HEK293 (cell line): ENCODE results near the gene STARD3.

ENCODE experiments used
- GLI2 ChIP-seq: fragments of 450-650 bp; formaldehyde crosslinking; IDR thresholded peaks from 2 replicates; pipeline ENCODE4; 2017; ENCODE audit warnings: missing biosample characterization, missing genetic modification characterization, low read depth, borderline replicate concordance
- GLIS1 ChIP-seq: fragments of 450-650 bp; formaldehyde crosslinking; IDR thresholded peaks from 2 replicates; pipeline ENCODE4 v1.5.1; 2016; ENCODE audit warnings: missing biosample characterization, missing genetic modification characterization
- IKZF3 ChIP-seq: fragments of 450-650 bp; IDR thresholded peaks from 2 replicates; pipeline ENCODE4 v1.5.0; 2018; ENCODE audit warnings: missing biosample characterization, mild to moderate bottlenecking, missing genetic modification characterization, moderate library complexity
- ZBTB21 ChIP-seq: fragments of 450-650 bp; formaldehyde crosslinking; IDR thresholded peaks from 2 replicates; pipeline ENCODE4 v1.5.1; 2017; ENCODE audit warnings: missing biosample characterization, missing genetic modification characterization
- ZFP3 ChIP-seq: fragments of 450-650 bp; formaldehyde crosslinking; IDR thresholded peaks from 2 replicates; pipeline ENCODE4 v1.5.1; 2016; ENCODE audit warnings: low read depth, missing biosample characterization, missing genetic modification characterization
- ZNF10 ChIP-seq: fragments of 450-650 bp; formaldehyde crosslinking; IDR thresholded peaks from 2 replicates; pipeline ENCODE4 v1.5.1; 2017; ENCODE audit warnings: missing biosample characterization, missing genetic modification characterization
- ZNF211 ChIP-seq: fragments of 450-650 bp; formaldehyde crosslinking; IDR thresholded peaks from 2 replicates; pipeline ENCODE4 v1.5.1; 2016; ENCODE audit warnings: low read depth, missing biosample characterization, missing genetic modification characterization
- ZNF354C ChIP-seq: fragments of 450-650 bp; formaldehyde crosslinking; IDR thresholded peaks from 2 replicates; pipeline ENCODE4 v1.5.1; 2016; ENCODE audit warnings: missing biosample characterization, missing genetic modification characterization, low read depth, borderline replicate concordance
- ZNF423 ChIP-seq: fragments of 450-650 bp; formaldehyde crosslinking; IDR thresholded peaks from 2 replicates; pipeline ENCODE4 v1.5.1; 2016; ENCODE audit warnings: missing biosample characterization, missing genetic modification characterization
- ZNF529 ChIP-seq: fragments of 450-650 bp; formaldehyde crosslinking; IDR thresholded peaks from 2 replicates; pipeline ENCODE4 v1.5.1; 2017; ENCODE audit warnings: missing genetic modification characterization, missing biosample characterization; ENCODE audit not compliant: insufficient replicate concordance
- ZNF530 ChIP-seq: fragments of 450-650 bp; formaldehyde crosslinking; IDR thresholded peaks from 2 replicates; pipeline ENCODE4 v1.5.1; 2016; ENCODE audit warnings: low read depth, missing biosample characterization, missing genetic modification characterization
- ZNF555 ChIP-seq: fragments of 450-650 bp; formaldehyde crosslinking; conservative IDR thresholded peaks from 2 replicates; pipeline ENCODE4 v1.5.1; 2017; ENCODE audit warnings: missing biosample characterization, mild to moderate bottlenecking, missing genetic modification characterization, inconsistent platforms
- ZNF658 ChIP-seq: fragments of 450-650 bp; formaldehyde crosslinking; IDR thresholded peaks from 2 replicates; pipeline ENCODE4; 2016; ENCODE audit warnings: missing biosample characterization, missing genetic modification characterization
- ZNF701 ChIP-seq: fragments of 450-650 bp; formaldehyde crosslinking; IDR thresholded peaks from 2 replicates; pipeline ENCODE4 v1.5.1; 2016; ENCODE audit warnings: missing biosample characterization, missing genetic modification characterization
- ZNF792 ChIP-seq: fragments of 450-650 bp; formaldehyde crosslinking; IDR thresholded peaks from 2 replicates; pipeline ENCODE4 v1.5.1; 2016; ENCODE audit warnings: missing biosample characterization, missing genetic modification characterization
- ZNF830 ChIP-seq: fragments of 450-650 bp; IDR thresholded peaks from 2 replicates; pipeline ENCODE4 v1.5.0; 2018; ENCODE audit warnings: missing biosample characterization, missing genetic modification characterization, low read depth, mild to moderate bottlenecking, moderate library complexity
- ZSCAN16 ChIP-seq: fragments of 450-650 bp; formaldehyde crosslinking; IDR thresholded peaks from 2 replicates; pipeline ENCODE4 v1.5.1; 2016; ENCODE audit warnings: missing biosample characterization, missing genetic modification characterization
- ZSCAN30 ChIP-seq: fragments of 450-650 bp; IDR thresholded peaks from 2 replicates; pipeline ENCODE4 v1.5.1; 2018; ENCODE audit warnings: missing biosample characterization, mild to moderate bottlenecking, missing genetic modification characterization, moderate library complexity
- TF ChIP-seq, protein P1 (sequence below): fragments of 450-650 bp; IDR thresholded peaks from 2 replicates; pipeline ENCODE4 v1.5.1; 2018; ENCODE audit warnings: missing biosample characterization, mild to moderate bottlenecking, missing genetic modification characterization
- TF ChIP-seq, protein P2 (sequence below): fragments of 450-650 bp; formaldehyde crosslinking; optimal IDR thresholded peaks from 2 replicates; pipeline ENCODE3; 2016; ENCODE audit warnings: missing biosample characterization, mild to moderate bottlenecking, missing genetic modification characterization
- TF ChIP-seq, protein P3 (sequence below): fragments of 450-650 bp; formaldehyde crosslinking; IDR thresholded peaks from 2 replicates; pipeline ENCODE4 v1.5.1; 2016; ENCODE audit warnings: missing biosample characterization, missing genetic modification characterization
- TF ChIP-seq, protein P4 (sequence below): fragments of 450-650 bp; formaldehyde crosslinking; IDR thresholded peaks from 2 replicates; pipeline ENCODE4 v1.5.1; 2016; ENCODE audit warnings: missing biosample characterization, missing genetic modification characterization, borderline replicate concordance
- TF ChIP-seq, protein P5 (sequence below): fragments of 450-650 bp; formaldehyde crosslinking; IDR thresholded peaks from 2 replicates; pipeline ENCODE4 v1.5.1; 2016; ENCODE audit warnings: missing biosample characterization, missing genetic modification characterization
- TF ChIP-seq, protein P6 (sequence below): fragments of 450-650 bp; formaldehyde crosslinking; IDR thresholded peaks from 2 replicates; pipeline ENCODE4 v1.5.1; 2016; ENCODE audit warnings: missing biosample characterization, missing genetic modification characterization

STARD3 gene

DNA sequence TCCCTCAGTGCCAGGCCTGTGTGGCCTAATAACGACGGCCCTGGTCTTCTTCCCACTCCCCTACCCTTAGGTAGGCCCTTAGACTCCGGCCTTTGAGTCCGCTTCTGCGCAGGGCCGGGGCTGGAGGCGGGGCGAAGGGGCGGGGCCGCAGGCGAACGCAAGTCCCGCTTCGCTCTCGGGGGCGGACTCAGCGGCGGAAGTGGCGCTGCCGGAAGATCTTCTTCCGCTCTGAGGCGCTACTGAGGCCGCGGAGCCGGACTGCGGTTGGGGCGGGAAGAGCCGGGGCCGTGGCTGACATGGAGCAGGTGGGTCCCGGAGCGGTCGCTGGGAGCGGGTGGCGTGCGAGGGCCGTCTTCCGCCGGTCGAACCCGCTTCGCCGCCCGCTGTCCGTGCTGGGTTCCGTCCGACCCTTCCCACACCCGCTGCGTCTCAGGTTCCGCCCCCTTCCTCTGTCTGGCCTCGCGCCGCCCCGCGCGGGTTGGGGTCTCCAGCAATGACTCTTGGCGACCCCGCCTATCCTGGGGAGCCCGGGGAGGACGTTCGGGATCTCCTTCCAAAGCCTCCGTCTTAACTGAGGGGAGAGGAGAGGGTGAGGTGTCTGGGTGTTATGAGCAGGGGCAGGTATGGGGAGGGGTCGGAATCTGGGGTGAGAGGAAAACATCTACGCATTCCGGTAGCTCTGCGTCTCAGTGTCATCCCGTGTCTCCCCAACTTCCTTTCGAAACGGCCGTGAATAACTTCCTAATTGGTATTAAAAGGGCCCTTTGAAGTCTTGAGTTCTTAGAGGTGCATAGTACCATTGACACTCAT, at the start of gene STARD3 (continued):
- TF ChIP-seq, protein P1, sequence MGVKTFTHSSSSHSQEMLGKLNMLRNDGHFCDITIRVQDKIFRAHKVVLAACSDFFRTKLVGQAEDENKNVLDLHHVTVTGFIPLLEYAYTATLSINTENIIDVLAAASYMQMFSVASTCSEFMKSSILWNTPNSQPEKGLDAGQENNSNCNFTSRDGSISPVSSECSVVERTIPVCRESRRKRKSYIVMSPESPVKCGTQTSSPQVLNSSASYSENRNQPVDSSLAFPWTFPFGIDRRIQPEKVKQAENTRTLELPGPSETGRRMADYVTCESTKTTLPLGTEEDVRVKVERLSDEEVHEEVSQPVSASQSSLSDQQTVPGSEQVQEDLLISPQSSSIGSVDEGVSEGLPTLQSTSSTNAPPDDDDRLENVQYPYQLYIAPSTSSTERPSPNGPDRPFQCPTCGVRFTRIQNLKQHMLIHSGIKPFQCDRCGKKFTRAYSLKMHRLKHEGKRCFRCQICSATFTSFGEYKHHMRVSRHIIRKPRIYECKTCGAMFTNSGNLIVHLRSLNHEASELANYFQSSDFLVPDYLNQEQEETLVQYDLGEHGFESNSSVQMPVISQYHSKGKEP (tag by site-specific recombination): no peak
- TF ChIP-seq ZBTB21 (tag by site-specific recombination) (0 out of 2 replicates have a peak, but pooled peaks have one; percentile 21), ZNF658 (tag by site-specific recombination) (no peak), ZFP3 (tag by site-specific recombination) (no peak), ZSCAN16 (tag by site-specific recombination) (no peak), ZNF529 (tag by site-specific recombination) (no peak), GLIS1 (tag by site-specific recombination) (no peak), ZNF830 (tag by site-specific recombination) (no peak), ZNF701 (tag by site-specific recombination) (no peak), ZSCAN30 (tag by site-specific recombination) (peak; percentile 65), ZNF423 (tag by site-specific recombination) (no peak), GLI2 (no peak), ZNF530 (no peak), ZNF211 (tag by site-specific recombination) (no peak), ZNF555 (tag by site-specific recombination) (no peak), ZNF792 (no peak), IKZF3 (tag by site-specific recombination) (no peak), ZNF10 (tag by site-specific recombination) (peak; percentile 44; the same call in 1 of the 2 replicates), ZNF354C (tag by site-specific recombination) (no peak)
- TF ChIP-seq, protein P2, sequence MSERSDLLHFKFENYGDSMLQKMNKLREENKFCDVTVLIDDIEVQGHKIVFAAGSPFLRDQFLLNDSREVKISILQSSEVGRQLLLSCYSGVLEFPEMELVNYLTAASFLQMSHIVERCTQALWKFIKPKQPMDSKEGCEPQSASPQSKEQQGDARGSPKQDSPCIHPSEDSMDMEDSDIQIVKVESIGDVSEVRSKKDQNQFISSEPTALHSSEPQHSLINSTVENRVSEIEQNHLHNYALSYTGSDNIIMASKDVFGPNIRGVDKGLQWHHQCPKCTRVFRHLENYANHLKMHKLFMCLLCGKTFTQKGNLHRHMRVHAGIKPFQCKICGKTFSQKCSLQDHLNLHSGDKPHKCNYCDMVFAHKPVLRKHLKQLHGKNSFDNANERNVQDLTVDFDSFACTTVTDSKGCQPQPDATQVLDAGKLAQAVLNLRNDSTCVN (tag by site-specific recombination): peak; percentile 69
- TF ChIP-seq, protein P3, sequence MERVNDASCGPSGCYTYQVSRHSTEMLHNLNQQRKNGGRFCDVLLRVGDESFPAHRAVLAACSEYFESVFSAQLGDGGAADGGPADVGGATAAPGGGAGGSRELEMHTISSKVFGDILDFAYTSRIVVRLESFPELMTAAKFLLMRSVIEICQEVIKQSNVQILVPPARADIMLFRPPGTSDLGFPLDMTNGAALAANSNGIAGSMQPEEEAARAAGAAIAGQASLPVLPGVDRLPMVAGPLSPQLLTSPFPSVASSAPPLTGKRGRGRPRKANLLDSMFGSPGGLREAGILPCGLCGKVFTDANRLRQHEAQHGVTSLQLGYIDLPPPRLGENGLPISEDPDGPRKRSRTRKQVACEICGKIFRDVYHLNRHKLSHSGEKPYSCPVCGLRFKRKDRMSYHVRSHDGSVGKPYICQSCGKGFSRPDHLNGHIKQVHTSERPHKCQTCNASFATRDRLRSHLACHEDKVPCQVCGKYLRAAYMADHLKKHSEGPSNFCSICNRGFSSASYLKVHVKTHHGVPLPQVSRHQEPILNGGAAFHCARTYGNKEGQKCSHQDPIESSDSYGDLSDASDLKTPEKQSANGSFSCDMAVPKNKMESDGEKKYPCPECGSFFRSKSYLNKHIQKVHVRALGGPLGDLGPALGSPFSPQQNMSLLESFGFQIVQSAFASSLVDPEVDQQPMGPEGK (tag by site-specific recombination): peak; percentile 85
- TF ChIP-seq, protein P4, sequence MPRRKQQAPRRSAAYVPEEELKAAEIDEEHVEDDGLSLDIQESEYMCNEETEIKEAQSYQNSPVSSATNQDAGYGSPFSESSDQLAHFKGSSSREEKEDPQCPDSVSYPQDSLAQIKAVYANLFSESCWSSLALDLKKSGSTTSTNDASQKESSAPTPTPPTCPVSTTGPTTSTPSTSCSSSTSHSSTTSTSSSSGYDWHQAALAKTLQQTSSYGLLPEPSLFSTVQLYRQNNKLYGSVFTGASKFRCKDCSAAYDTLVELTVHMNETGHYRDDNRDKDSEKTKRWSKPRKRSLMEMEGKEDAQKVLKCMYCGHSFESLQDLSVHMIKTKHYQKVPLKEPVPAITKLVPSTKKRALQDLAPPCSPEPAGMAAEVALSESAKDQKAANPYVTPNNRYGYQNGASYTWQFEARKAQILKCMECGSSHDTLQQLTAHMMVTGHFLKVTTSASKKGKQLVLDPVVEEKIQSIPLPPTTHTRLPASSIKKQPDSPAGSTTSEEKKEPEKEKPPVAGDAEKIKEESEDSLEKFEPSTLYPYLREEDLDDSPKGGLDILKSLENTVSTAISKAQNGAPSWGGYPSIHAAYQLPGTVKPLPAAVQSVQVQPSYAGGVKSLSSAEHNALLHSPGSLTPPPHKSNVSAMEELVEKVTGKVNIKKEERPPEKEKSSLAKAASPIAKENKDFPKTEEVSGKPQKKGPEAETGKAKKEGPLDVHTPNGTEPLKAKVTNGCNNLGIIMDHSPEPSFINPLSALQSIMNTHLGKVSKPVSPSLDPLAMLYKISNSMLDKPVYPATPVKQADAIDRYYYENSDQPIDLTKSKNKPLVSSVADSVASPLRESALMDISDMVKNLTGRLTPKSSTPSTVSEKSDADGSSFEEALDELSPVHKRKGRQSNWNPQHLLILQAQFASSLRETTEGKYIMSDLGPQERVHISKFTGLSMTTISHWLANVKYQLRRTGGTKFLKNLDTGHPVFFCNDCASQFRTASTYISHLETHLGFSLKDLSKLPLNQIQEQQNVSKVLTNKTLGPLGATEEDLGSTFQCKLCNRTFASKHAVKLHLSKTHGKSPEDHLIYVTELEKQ (tag by site-specific recombination): no peak
- TF ChIP-seq, protein P5, sequence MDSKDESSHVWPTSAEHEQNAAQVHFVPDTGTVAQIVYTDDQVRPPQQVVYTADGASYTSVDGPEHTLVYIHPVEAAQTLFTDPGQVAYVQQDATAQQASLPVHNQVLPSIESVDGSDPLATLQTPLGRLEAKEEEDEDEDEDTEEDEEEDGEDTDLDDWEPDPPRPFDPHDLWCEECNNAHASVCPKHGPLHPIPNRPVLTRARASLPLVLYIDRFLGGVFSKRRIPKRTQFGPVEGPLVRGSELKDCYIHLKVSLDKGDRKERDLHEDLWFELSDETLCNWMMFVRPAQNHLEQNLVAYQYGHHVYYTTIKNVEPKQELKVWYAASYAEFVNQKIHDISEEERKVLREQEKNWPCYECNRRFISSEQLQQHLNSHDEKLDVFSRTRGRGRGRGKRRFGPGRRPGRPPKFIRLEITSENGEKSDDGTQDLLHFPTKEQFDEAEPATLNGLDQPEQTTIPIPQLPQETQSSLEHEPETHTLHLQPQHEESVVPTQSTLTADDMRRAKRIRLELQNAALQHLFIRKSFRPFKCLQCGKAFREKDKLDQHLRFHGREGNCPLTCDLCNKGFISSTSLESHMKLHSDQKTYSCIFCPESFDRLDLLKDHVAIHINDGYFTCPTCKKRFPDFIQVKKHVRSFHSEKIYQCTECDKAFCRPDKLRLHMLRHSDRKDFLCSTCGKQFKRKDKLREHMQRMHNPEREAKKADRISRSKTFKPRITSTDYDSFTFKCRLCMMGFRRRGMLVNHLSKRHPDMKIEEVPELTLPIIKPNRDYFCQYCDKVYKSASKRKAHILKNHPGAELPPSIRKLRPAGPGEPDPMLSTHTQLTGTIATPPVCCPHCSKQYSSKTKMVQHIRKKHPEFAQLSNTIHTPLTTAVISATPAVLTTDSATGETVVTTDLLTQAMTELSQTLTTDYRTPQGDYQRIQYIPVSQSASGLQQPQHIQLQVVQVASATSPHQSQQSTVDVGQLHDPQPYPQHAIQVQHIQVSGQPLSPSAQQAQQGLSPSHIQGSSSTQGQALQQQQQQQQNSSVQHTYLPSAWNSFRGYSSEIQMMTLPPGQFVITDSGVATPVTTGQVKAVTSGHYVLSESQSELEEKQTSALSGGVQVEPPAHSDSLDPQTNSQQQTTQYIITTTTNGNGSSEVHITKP: peak; percentile 92
- TF ChIP-seq, protein P6, sequence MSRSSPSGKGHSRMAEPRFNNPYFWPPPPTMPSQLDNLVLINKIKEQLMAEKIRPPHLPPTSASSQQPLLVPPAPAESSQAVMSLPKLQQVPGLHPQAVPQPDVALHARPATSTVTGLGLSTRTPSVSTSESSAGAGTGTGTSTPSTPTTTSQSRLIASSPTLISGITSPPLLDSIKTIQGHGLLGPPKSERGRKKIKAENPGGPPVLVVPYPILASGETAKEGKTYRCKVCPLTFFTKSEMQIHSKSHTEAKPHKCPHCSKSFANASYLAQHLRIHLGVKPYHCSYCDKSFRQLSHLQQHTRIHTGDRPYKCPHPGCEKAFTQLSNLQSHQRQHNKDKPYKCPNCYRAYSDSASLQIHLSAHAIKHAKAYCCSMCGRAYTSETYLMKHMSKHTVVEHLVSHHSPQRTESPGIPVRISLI (tag by site-specific recombination): no peak
